ENCODE data around the gene ATP10A. TPM values are rescaled to one million over a fixed set of nuclear protein-coding genes. Genes with fewer than 3 reads are reported as not detected.
A peak's percentile ranks its signal among the peaks of the same experiment; 100 is the strongest.

ATP10A gene
- total RNA-seq, 1 donor from 2014 or later: 1.9 TPM

- peaks cover 8% of the 10 kb centered on the region for H3K4me1 Mint-ChIP-seq (ENCODE audit: unreplicated experiment)
- H3K9me3 Mint-ChIP-seq: no peaks in the 10 kb centered on the region
- DNase-seq (ENCODE audit: extremely low spot score, unreplicated experiment): no peak
- H3K27ac Mint-ChIP-seq: no peak overlapping the region
- no peak overlapping the region for H3K4me3 Mint-ChIP-seq
- H3K36me3 Mint-ChIP-seq: no peaks in the 10 kb centered on the region
- TF ChIP-seq CTCF (conservative IDR thresholded peaks at IDR 0.05): peak; percentile 58
- peaks cover 6% of the 10 kb centered on the region for H3K27me3 Mint-ChIP-seq
Observed at GRCh38 chr15:25739687-25740121, 123.4 kb downstream of the ATP10A start.

GRCh38 chr15:25738171-25738965, 124.8 kb downstream of the ATP10A start:
- Mint-ChIP-seq H3K27me3 (peaks cover 6% of the 10 kb centered on the region), H3K4me3 (no peak overlapping the region), H3K36me3 (no peaks in the 10 kb centered on the region), H3K27ac (no peak overlapping the region), H3K4me1 (ENCODE audit: unreplicated experiment) (peaks cover 8% of the 10 kb centered on the region), H3K9me3 (no peaks in the 10 kb centered on the region)
- DNase-seq (ENCODE audit: extremely low spot score, unreplicated experiment): no peak
- TF ChIP-seq CTCF (conservative IDR thresholded peaks at IDR 0.05): no peak

GRCh38 chr15:25737218-25737643, 125.9 kb downstream of the ATP10A start:
- no peak overlapping the region for H3K4me3 Mint-ChIP-seq
- H3K4me1 Mint-ChIP-seq (ENCODE audit: unreplicated experiment): peaks cover 8% of the 10 kb centered on the region

GRCh38 chr15:25736461-25736860, 126.7 kb downstream of the ATP10A start:
- Mint-ChIP-seq H3K4me3 (no peak overlapping the region), H3K27ac (no peak overlapping the region), H3K27me3 (no peaks in the 10 kb centered on the region), H3K4me1 (ENCODE audit: unreplicated experiment) (peaks cover 8% of the 10 kb centered on the region), H3K36me3 (no peaks in the 10 kb centered on the region), H3K9me3 (no peaks in the 10 kb centered on the region)
- no peak for DNase-seq (ENCODE audit: extremely low spot score, unreplicated experiment)
- no peak for TF ChIP-seq CTCF (conservative IDR thresholded peaks at IDR 0.05)

More at GRCh38 chr15:25737218-25737643, 125.9 kb downstream of the ATP10A start:
- Mint-ChIP-seq H3K27ac (no peak overlapping the region), H3K36me3 (no peaks in the 10 kb centered on the region), H3K27me3 (no peaks in the 10 kb centered on the region), H3K9me3 (no peaks in the 10 kb centered on the region)
- DNase-seq (ENCODE audit: extremely low spot score, unreplicated experiment): no peak
- no peak for TF ChIP-seq CTCF (conservative IDR thresholded peaks at IDR 0.05)

GRCh38 chr15:25735550-25736384, 127.4 kb downstream of the ATP10A start:
- H3K27ac Mint-ChIP-seq: no peak overlapping the region
- no peak overlapping the region for H3K4me3 Mint-ChIP-seq
- peaks cover 8% of the 10 kb centered on the region for H3K4me1 Mint-ChIP-seq (ENCODE audit: unreplicated experiment)
- DNase-seq (ENCODE audit: extremely low spot score, unreplicated experiment): no peak
- no peaks in the 10 kb centered on the region for H3K9me3 Mint-ChIP-seq
- no peak for TF ChIP-seq CTCF (conservative IDR thresholded peaks at IDR 0.05)
- H3K36me3 Mint-ChIP-seq: no peaks in the 10 kb centered on the region
- H3K27me3 Mint-ChIP-seq: no peaks in the 10 kb centered on the region

Measured in type B pancreatic cell (in vitro differentiated cells).